Osteocyte (in vitro differentiated cells): ENCODE data around the gene SLC22A6. TPM values are rescaled to one million over a fixed set of nuclear protein-coding genes. Genes with fewer than 3 reads are reported as not detected.

Experiments
- DNase-seq: peaks from one replicate; pipeline ENCODE4 v3.0.0; 2021; ENCODE audit warnings: mixed read lengths; ENCODE audit not compliant: unreplicated experiment; ENCODE audit errors: extremely low spot score
- H3K27ac Mint-ChIP-seq: one replicate; pipeline ENCODE4 v1.8.0; 2021; ENCODE audit warnings: mild to moderate bottlenecking, mixed read lengths; ENCODE audit not compliant: unreplicated experiment
- H3K27me3 Mint-ChIP-seq: one replicate; pipeline ENCODE4 v1.8.0; 2021; ENCODE audit warnings: mixed read lengths; ENCODE audit not compliant: unreplicated experiment
- H3K36me3 Mint-ChIP-seq: one replicate; pipeline ENCODE4 v1.8.0; 2021; ENCODE audit warnings: mixed read lengths; ENCODE audit not compliant: unreplicated experiment
- H3K4me1 Mint-ChIP-seq: one replicate; pipeline ENCODE4 v1.8.0; 2021; ENCODE audit warnings: mixed read lengths; ENCODE audit not compliant: unreplicated experiment
- H3K4me3 Mint-ChIP-seq: one replicate; pipeline ENCODE4 v1.8.0; 2021; ENCODE audit warnings: mild to moderate bottlenecking, moderate library complexity, mixed read lengths; ENCODE audit not compliant: unreplicated experiment
- H3K9me3 Mint-ChIP-seq: one replicate; pipeline ENCODE4 v1.8.0; 2021; ENCODE audit warnings: mixed read lengths; ENCODE audit not compliant: unreplicated experiment
- total RNA-seq: library from RNA; stranded (reverse); gene quantifications from 2 replicates; pipeline ENCODE4 v1.2.1, GENCODE V29; 2021
- TF ChIP-seq, protein P1 (sequence below): fragments of 200-600 bp; sonication (generic); IDR thresholded peaks from 2 replicates; pipeline ENCODE4 v1.5.0; 2021; ENCODE audit warnings: antibody characterized with exemption, mild to moderate bottlenecking, moderate library complexity

SLC22A6 gene
- total RNA-seq, 1 donor from 2014 or later, result not detected

DNA sequence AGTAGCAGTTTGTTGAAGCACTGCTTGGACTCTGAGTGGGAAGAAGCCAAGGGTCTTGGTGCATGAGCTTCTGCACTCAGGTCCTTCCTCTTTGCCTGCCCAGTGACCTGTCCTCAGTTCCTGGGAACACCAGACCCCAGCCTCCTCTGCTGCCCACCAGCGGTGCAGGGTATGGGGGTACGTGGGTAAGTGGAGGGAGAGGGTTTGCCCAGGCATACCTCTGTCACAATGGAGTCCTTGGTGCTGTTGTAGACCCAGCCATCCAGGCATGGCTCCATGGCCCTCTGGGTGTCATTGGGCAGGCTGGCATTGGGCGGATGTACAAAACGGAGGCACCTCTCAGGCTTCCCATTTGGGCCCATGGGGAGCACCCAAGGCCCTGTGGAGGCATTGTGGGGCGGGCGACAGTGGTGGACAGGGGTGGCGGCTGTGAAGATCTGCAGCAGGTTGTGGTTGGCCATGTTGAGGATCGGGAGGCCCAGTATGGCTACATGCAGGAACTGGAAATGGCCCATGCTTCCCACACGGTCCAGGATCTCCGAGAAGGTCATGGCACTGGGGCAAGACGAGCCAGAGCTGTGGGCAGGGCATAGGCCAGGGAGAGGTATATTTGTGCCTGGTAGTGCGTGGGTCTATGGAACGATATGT lies 29.8 kb upstream of the SLC22A6 start:
- H3K4me1 Mint-ChIP-seq, result peaks cover 9% of the 10 kb centered on the region
- H3K27ac Mint-ChIP-seq, result no peak overlapping the region
- no peak for DNase-seq
- no peaks in the 10 kb centered on the region for H3K36me3 Mint-ChIP-seq
- TF ChIP-seq, protein P1, sequence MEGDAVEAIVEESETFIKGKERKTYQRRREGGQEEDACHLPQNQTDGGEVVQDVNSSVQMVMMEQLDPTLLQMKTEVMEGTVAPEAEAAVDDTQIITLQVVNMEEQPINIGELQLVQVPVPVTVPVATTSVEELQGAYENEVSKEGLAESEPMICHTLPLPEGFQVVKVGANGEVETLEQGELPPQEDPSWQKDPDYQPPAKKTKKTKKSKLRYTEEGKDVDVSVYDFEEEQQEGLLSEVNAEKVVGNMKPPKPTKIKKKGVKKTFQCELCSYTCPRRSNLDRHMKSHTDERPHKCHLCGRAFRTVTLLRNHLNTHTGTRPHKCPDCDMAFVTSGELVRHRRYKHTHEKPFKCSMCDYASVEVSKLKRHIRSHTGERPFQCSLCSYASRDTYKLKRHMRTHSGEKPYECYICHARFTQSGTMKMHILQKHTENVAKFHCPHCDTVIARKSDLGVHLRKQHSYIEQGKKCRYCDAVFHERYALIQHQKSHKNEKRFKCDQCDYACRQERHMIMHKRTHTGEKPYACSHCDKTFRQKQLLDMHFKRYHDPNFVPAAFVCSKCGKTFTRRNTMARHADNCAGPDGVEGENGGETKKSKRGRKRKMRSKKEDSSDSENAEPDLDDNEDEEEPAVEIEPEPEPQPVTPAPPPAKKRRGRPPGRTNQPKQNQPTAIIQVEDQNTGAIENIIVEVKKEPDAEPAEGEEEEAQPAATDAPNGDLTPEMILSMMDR, result no peak
- H3K4me3 Mint-ChIP-seq, result no peak overlapping the region
- peaks cover 41% of the 10 kb centered on the region for H3K27me3 Mint-ChIP-seq
- no peaks in the 10 kb centered on the region for H3K9me3 Mint-ChIP-seq

DNA sequence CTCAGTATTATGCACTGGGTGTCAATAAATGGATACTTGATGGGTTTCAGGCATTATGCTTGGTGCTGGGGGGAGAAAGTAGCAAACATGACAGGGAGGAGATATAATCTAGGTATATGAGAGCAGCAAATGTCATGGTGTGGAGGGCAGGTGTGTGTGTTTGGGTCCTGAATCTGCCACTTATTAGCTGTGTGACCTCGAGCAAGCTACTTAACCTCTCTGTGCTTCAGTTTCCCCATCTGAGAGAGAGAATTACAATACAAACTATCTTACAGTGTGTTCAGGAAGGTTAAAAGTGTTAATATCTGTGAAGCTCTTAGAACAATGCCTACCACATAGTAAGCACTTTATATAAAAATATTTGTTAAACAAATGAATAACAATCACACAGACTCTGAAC lies 28.1 kb upstream of the SLC22A6 start:
- TF ChIP-seq, protein P1, result no peak
- peaks cover 7% of the 10 kb centered on the region for H3K4me1 Mint-ChIP-seq
- H3K27ac Mint-ChIP-seq, result no peak overlapping the region
- H3K36me3 Mint-ChIP-seq, result no peaks in the 10 kb centered on the region
- H3K9me3 Mint-ChIP-seq, result no peaks in the 10 kb centered on the region
- H3K4me3 Mint-ChIP-seq, result no peak overlapping the region
- no peak for DNase-seq
- peaks cover 32% of the 10 kb centered on the region for H3K27me3 Mint-ChIP-seq

DNA sequence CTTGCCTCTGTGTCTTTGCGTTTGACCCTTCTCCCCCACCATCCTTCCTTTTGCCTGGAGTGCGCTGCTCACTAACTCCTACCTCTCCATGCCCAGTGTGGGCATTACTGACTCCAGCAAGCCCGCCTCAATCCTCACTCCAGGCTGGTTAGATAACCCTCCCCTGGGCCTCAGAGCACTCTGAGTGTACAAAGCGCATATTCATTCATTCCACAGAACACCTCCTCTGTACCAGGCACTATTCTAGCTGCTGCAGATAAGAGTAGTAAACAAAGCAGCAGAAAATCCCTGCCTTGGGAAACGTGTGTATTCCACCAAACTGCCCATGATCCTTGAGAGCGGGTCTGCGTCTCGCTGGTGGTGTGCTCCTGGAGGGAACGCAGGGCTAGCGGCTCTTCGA lies 27.7 kb upstream of the SLC22A6 start:
- TF ChIP-seq, protein P1, result no peak
- DNase-seq, result no peak
- Mint-ChIP-seq H3K4me1 (peaks cover 3% of the 10 kb centered on the region), H3K4me3 (no peak overlapping the region), H3K36me3 (no peaks in the 10 kb centered on the region), H3K27ac (no peak overlapping the region), H3K27me3 (peaks cover 32% of the 10 kb centered on the region), H3K9me3 (no peaks in the 10 kb centered on the region)

DNA sequence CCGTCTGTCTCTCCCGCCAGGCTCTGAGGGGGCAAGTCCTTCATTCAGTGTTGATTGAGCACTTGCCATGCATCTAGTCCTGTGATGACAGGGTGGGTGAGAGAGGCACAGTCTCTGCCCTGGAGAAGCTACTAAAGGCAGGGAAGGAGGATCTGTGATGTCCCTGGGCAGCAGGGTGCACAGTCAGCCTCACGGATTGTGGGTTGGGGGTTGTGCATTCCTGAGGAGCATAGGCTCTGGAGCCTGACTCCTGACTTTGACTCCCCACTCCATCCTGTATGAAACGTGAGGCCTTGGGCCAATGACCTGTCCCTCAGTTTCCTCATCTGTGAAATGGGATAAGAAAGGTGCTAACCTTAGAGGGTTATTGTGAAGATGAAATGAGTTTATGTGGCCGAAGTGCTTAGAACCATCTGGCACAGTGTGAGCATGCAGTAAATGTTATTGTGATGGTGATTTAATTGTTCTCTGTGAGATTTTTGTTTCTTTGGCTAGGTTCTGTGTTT lies 26.2 kb upstream of the SLC22A6 start:
- TF ChIP-seq, protein P1, result no peak
- DNase-seq, result no peak
- Mint-ChIP-seq H3K27ac (no peak overlapping the region), H3K4me1 (no peaks in the 10 kb centered on the region), H3K27me3 (peaks cover 32% of the 10 kb centered on the region), H3K9me3 (no peaks in the 10 kb centered on the region), H3K36me3 (no peaks in the 10 kb centered on the region), H3K4me3 (no peak overlapping the region)

DNA sequence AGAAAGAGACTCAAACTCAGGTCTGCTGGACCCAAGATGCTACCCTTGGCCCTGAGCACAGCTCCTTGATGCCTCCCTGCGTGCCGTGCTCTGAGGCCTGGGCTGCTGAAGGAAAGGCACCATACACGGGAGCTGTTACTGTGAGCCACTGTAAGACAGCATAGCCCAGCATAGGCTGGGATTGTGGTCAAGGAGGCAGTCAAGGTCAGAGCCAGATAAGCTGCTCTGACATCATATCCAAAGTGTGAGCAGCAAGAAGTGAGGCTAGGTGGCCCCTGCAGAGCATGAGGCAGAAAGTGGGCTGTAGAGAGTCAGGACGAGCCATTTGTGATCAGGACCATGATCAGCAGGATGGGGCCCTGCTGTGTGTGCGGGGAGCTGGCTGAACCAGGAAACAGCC lies 23.2 kb upstream of the SLC22A6 start:
- TF ChIP-seq, protein P1, result no peak
- Mint-ChIP-seq H3K9me3 (no peaks in the 10 kb centered on the region), H3K4me3 (no peak overlapping the region), H3K36me3 (no peaks in the 10 kb centered on the region), H3K4me1 (no peaks in the 10 kb centered on the region), H3K27me3 (peaks cover 34% of the 10 kb centered on the region), H3K27ac (no peak overlapping the region)
- no peak for DNase-seq
